ENCODE data around the gene STX11.

The STX11 gene

GRCh38 chr6:144144996-144145395, 5.3 kb upstream of the STX11 start:
- no peaks in the 10 kb centered on the region for H3F3A ChIP-seq (ENCODE audit: control insufficient read depth, insufficient read depth)
- TF ChIP-seq CTCF (IDR thresholded peaks at IDR 0.05; ENCODE audit: low read depth, low read length, poor library complexity, severe bottlenecking), result no peak
- no peak for TF ChIP-seq EZH2phosphoT487 (IDR thresholded peaks at IDR 0.05; ENCODE audit: borderline replicate concordance, low read length)

GRCh38 chr6:144145541-144145940, 4.8 kb upstream of the STX11 start:
- H3K9me3 ChIP-seq (ENCODE audit: control insufficient read depth, insufficient read depth, low read length), result no peaks in the 10 kb centered on the region
- H4K20me1 ChIP-seq (ENCODE audit: control insufficient read depth, insufficient read depth, low read depth, low read length), result no peaks in the 10 kb centered on the region
- peaks cover 31% of the 10 kb centered on the region for H3K27me3 ChIP-seq (ENCODE audit: control insufficient read depth, low read length)
- H3K27ac ChIP-seq (ENCODE audit: low read depth, low read length), result no peak overlapping the region
- H3F3A ChIP-seq (ENCODE audit: control insufficient read depth, insufficient read depth), result no peaks in the 10 kb centered on the region
- no peak for TF ChIP-seq EZH2phosphoT487 (IDR thresholded peaks at IDR 0.05; ENCODE audit: borderline replicate concordance, low read length)
- no peak for TF ChIP-seq CTCF (IDR thresholded peaks at IDR 0.05; ENCODE audit: low read depth, low read length, poor library complexity, severe bottlenecking)
- H3K4me1 ChIP-seq (ENCODE audit: control insufficient read depth, low read length), result peaks cover 9% of the 10 kb centered on the region
- H3K4me3 ChIP-seq (ENCODE audit: low read length), result no peak overlapping the region
- no peaks in the 10 kb centered on the region for H3K79me2 ChIP-seq (ENCODE audit: control insufficient read depth, low read length)
- no peaks in the 10 kb centered on the region for H3K36me3 ChIP-seq (ENCODE audit: control insufficient read depth, low read length)
- H3K9me2 ChIP-seq (replicated peaks; ENCODE audit: control insufficient read depth, low read length), result no peaks in the 10 kb centered on the region
- no peak overlapping the region for H3K4me2 ChIP-seq (ENCODE audit: low read length)

More at GRCh38 chr6:144144996-144145395, 5.3 kb upstream of the STX11 start:
- no peaks in the 10 kb centered on the region for H3K36me3 ChIP-seq (ENCODE audit: control insufficient read depth, low read length)
- no peaks in the 10 kb centered on the region for H3K79me2 ChIP-seq (ENCODE audit: control insufficient read depth, low read length)
- H3K4me3 ChIP-seq (ENCODE audit: low read length), result no peak overlapping the region
- no peak overlapping the region for H3K4me2 ChIP-seq (ENCODE audit: low read length)
- peaks cover 25% of the 10 kb centered on the region for H3K27me3 ChIP-seq (ENCODE audit: control insufficient read depth, low read length)
- peaks cover 10% of the 10 kb centered on the region for H3K4me1 ChIP-seq (ENCODE audit: control insufficient read depth, low read length)
- no peak overlapping the region for H3K27ac ChIP-seq (ENCODE audit: low read depth, low read length)
- no peaks in the 10 kb centered on the region for H4K20me1 ChIP-seq (ENCODE audit: control insufficient read depth, insufficient read depth, low read depth, low read length)
- H3K9me3 ChIP-seq (ENCODE audit: control insufficient read depth, insufficient read depth, low read length), result no peaks in the 10 kb centered on the region
- no peaks in the 10 kb centered on the region for H3K9me2 ChIP-seq (replicated peaks; ENCODE audit: control insufficient read depth, low read length)

- Histone ChIP-seq H3F3A (ENCODE audit: control insufficient read depth, insufficient read depth) (no peaks in the 10 kb centered on the region), H3K27me3 (ENCODE audit: control insufficient read depth, low read length) (peaks cover 52% of the 10 kb centered on the region), H3K27ac (ENCODE audit: low read depth, low read length) (no peak overlapping the region), H4K20me1 (ENCODE audit: control insufficient read depth, insufficient read depth, low read depth, low read length) (no peaks in the 10 kb centered on the region), H3K4me1 (ENCODE audit: control insufficient read depth, low read length) (peaks cover 11% of the 10 kb centered on the region), H3K79me2 (ENCODE audit: control insufficient read depth, low read length) (no peaks in the 10 kb centered on the region), H3K9me3 (ENCODE audit: control insufficient read depth, insufficient read depth, low read length) (no peaks in the 10 kb centered on the region), H3K36me3 (ENCODE audit: control insufficient read depth, low read length) (no peaks in the 10 kb centered on the region), H3K9me2 (replicated peaks; ENCODE audit: control insufficient read depth, low read length) (no peaks in the 10 kb centered on the region), H3K4me2 (ENCODE audit: low read length) (no peak overlapping the region), H3K4me3 (ENCODE audit: low read length) (no peak overlapping the region)
- TF ChIP-seq EZH2phosphoT487 (IDR thresholded peaks at IDR 0.05; ENCODE audit: borderline replicate concordance, low read length) (no peak), CTCF (IDR thresholded peaks at IDR 0.05; ENCODE audit: low read depth, low read length, poor library complexity, severe bottlenecking) (no peak)
Measured at GRCh38 chr6:144148886-144149285, 1.4 kb upstream of the STX11 start.

GRCh38 chr6:144149558-144149893, 791 bp upstream of the STX11 start:
- peaks cover 56% of the 10 kb centered on the region for H3K27me3 ChIP-seq (ENCODE audit: control insufficient read depth, low read length)
- H3K27ac ChIP-seq (ENCODE audit: low read depth, low read length), result no peak overlapping the region
- H3F3A ChIP-seq (ENCODE audit: control insufficient read depth, insufficient read depth), result no peaks in the 10 kb centered on the region
- no peaks in the 10 kb centered on the region for H3K9me3 ChIP-seq (ENCODE audit: control insufficient read depth, insufficient read depth, low read length)
- H3K9me2 ChIP-seq (replicated peaks; ENCODE audit: control insufficient read depth, low read length), result no peaks in the 10 kb centered on the region
- H3K79me2 ChIP-seq (ENCODE audit: control insufficient read depth, low read length), result no peaks in the 10 kb centered on the region
- H3K4me1 ChIP-seq (ENCODE audit: control insufficient read depth, low read length), result peaks cover 11% of the 10 kb centered on the region
- peak overlapping the region; percentile 72 for H3K4me2 ChIP-seq (ENCODE audit: low read length)
- peak overlapping the region; percentile 75 for H3K4me3 ChIP-seq (ENCODE audit: low read length)
- H4K20me1 ChIP-seq (ENCODE audit: control insufficient read depth, insufficient read depth, low read depth, low read length), result no peaks in the 10 kb centered on the region
- no peaks in the 10 kb centered on the region for H3K36me3 ChIP-seq (ENCODE audit: control insufficient read depth, low read length)
- TF ChIP-seq CTCF (IDR thresholded peaks at IDR 0.05; ENCODE audit: low read depth, low read length, poor library complexity, severe bottlenecking), result no peak
- TF ChIP-seq EZH2phosphoT487 (IDR thresholded peaks at IDR 0.05; ENCODE audit: borderline replicate concordance, low read length), result no peak
